HepG2 (cell line): ENCODE measurements around the gene ZNF638. TPM values are rescaled to one million over a fixed set of nuclear protein-coding genes. Genes with fewer than 3 reads are reported as not detected.

Experiments used
- ATAC-seq: fragments of 200-7000 bp; cut with Tn5 transposase; 3 replicates; pipeline ENCODE4 v1.9.1; 2020; ENCODE audit warnings: mild to moderate bottlenecking, moderate library complexity
- BruUV-seq: library from RNA; stranded (reverse); fragments of 400-500 nt; replicated peaks from 2 replicates; lab custom pipeline; 2021; lab: Mats Ljungman, UMichigan
- CTCF ChIA-PET: fragments of 300-600 bp; formaldehyde crosslinking; extraction: SDS; loops from one replicate; lab custom pipeline; 2021; ENCODE audit warnings: low total read pairs, inconsistent platforms, low intra/inter-chr PET ratio; lab: Yijun Ruan, JAX
- POLR2A ChIA-PET: fragments of 350-600 bp; sonication (Branson Sonifier 250); formaldehyde crosslinking; loops from one replicate; lab custom pipeline; 2020; ENCODE audit warnings: antibody characterized with exemption, inconsistent platforms; lab: Yijun Ruan, JAX
- DNase-seq: peaks from one replicate; pipeline ENCODE4 v3.0.0-alpha.2; 2015; ENCODE audit warnings: low spot score
- FAIRE-seq: peaks from 3 replicates; lab custom pipeline; 2011; peaks lifted over from hg19 to GRCh38; lab: Jason Lieb, UNC
- H2AFZ ChIP-seq: one replicate; pipeline ENCODE4 v1.6.1; 2011; ENCODE audit warnings: low read length, inconsistent platforms
- H3K27ac ChIP-seq: fragments of 300-600 bp; 3 replicates; pipeline ENCODE4 v1.8.0; 2011; ENCODE audit warnings: mixed run types, mild to moderate bottlenecking, mixed read lengths, low read length, inconsistent platforms; ENCODE audit not compliant: insufficient read depth; ENCODE audit errors: extremely low read length
- H3K27me3 ChIP-seq, 2 experiments: fragments of 200-600 bp in 1 of 2; 2 replicates in 1 of 2; 3 replicates in 1 of 2; pipeline versions ENCODE4 v1.6.0 to v1.8.0; 2011; ENCODE audit warnings: low read length in 2 of 2, mild to moderate bottlenecking in 2 of 2, moderate library complexity in 2 of 2, inconsistent platforms in 1 of 2; ENCODE audit not compliant: insufficient read depth in 2 of 2, control insufficient read depth in 1 of 2
- H3K36me3 ChIP-seq, 2 experiments: fragments of 200-600 bp in 1 of 2; replicated peaks in 1 of 2; 2 replicates in 1 of 2; 3 replicates in 1 of 2; pipeline versions ENCODE4 v1.5.1 to v1.8.0; 2011; ENCODE audit warnings: low read length in 2 of 2, inconsistent platforms in 1 of 2; ENCODE audit not compliant: insufficient read depth in 2 of 2, control insufficient read depth in 1 of 2
- H3K4me1 ChIP-seq: 2 replicates; pipeline ENCODE4 v1.5.1; 2012; ENCODE audit warnings: low read length, inconsistent platforms; ENCODE audit not compliant: insufficient read depth
- H3K4me2 ChIP-seq: 2 replicates; pipeline ENCODE4 v1.6.0; 2011; ENCODE audit warnings: low read depth, low read length, inconsistent platforms
- H3K4me3 ChIP-seq, 3 experiments: fragments of 200-600 bp in 1 of 3; sonication (generic), shearing (Covaris generic) in 1 of 3; replicated peaks in 1 of 3; 2 replicates each; pipeline ENCODE4 v1.5.1; 2011 to 2016; ENCODE audit warnings: low read length in 3 of 3, inconsistent platforms in 2 of 3, low read depth in 2 of 3, mild to moderate bottlenecking in 2 of 3, control low read depth in 1 of 3, mixed read lengths in 1 of 3; ENCODE audit not compliant: insufficient read depth in 1 of 3
- H3K79me2 ChIP-seq: one replicate; pipeline ENCODE4 v1.6.1; 2011; ENCODE audit warnings: low read length, inconsistent platforms; ENCODE audit not compliant: insufficient read depth
- H3K9ac ChIP-seq: 2 replicates; pipeline ENCODE4 v1.6.0; 2011; ENCODE audit warnings: mild to moderate bottlenecking, low read depth, low read length, inconsistent platforms; ENCODE audit not compliant: insufficient read depth
- H3K9me3 ChIP-seq: 2 replicates; pipeline ENCODE4 v1.5.1; 2012; ENCODE audit warnings: mild to moderate bottlenecking, low read length
- H4K20me1 ChIP-seq: 2 replicates; pipeline ENCODE4 v1.6.0; 2011; ENCODE audit warnings: inconsistent platforms, mild to moderate bottlenecking, low read length, moderate library complexity; ENCODE audit not compliant: insufficient read depth
- EED ChIP-seq: sonication (generic); formaldehyde crosslinking; IDR thresholded peaks from 2 replicates; pipeline ENCODE4 v1.5.0; 2020; ENCODE audit warnings: mild to moderate bottlenecking, missing genetic modification reagents
- GATAD2A ChIP-seq: IDR thresholded peaks from 2 replicates; pipeline ENCODE4 v1.6.1; 2016
- GZF1 ChIP-seq: sonication (generic); formaldehyde crosslinking; IDR thresholded peaks from 2 replicates; pipeline ENCODE4 v1.5.1; 2020; ENCODE audit warnings: mild to moderate bottlenecking, missing genetic modification reagents
- KAT2B ChIP-seq: fragments of 150-350 bp; IDR thresholded peaks from 2 replicates; pipeline ENCODE4 v1.6.1; 2014; ENCODE audit warnings: low read depth, low read length, borderline replicate concordance
- KAT8 ChIP-seq: IDR thresholded peaks from 2 replicates; pipeline ENCODE4 v1.6.1; 2016; ENCODE audit warnings: missing genetic modification reagents, missing compliant biosample characterization
- KLF15 ChIP-seq: sonication (generic); formaldehyde crosslinking; IDR thresholded peaks from 2 replicates; pipeline ENCODE4 v1.8.1; 2023; ENCODE audit warnings: borderline replicate concordance, mild to moderate bottlenecking, inconsistent platforms, missing genetic modification reagents, mixed read lengths
- KMT2B ChIP-seq: IDR thresholded peaks from 2 replicates; pipeline ENCODE4 v1.6.1; 2016; ENCODE audit warnings: missing genetic modification reagents, missing compliant biosample characterization
- NR2F2 ChIP-seq: IDR thresholded peaks from 2 replicates; pipeline ENCODE4 v1.6.1; 2012; ENCODE audit warnings: low read depth, inconsistent platforms, borderline replicate concordance
- NR3C1 ChIP-seq: sonication (generic); formaldehyde crosslinking; IDR thresholded peaks from 2 replicates; pipeline ENCODE4 v1.4.0; 2020; ENCODE audit warnings: missing genetic modification reagents
- PCBP2 ChIP-seq: fragments of 200-400 bp; formaldehyde crosslinking; optimal IDR thresholded peaks from 2 replicates; pipeline ENCODE3; 2018; ENCODE audit warnings: low read length, low read depth; ENCODE audit not compliant: poor library complexity, severe bottlenecking
- PLRG1 ChIP-seq: fragments of 450-650 bp; conservative IDR thresholded peaks from 2 replicates; pipeline ENCODE4 v1.6.1; 2016
- PRPF4 ChIP-seq: fragments of 200-400 bp; formaldehyde crosslinking; IDR thresholded peaks from 2 replicates; pipeline ENCODE4 v1.6.1; 2016; ENCODE audit warnings: low read length, low read depth; ENCODE audit not compliant: poor library complexity, severe bottlenecking
- RAD51 ChIP-seq: fragments of 450-650 bp; IDR thresholded peaks from 2 replicates; pipeline ENCODE4 v1.6.1; 2016; ENCODE audit warnings: borderline replicate concordance
- ZNF33B ChIP-seq: sonication (generic); formaldehyde crosslinking; IDR thresholded peaks from 2 replicates; pipeline ENCODE4 v1.5.1; 2020; ENCODE audit warnings: mild to moderate bottlenecking, missing genetic modification reagents
- ZNF350 ChIP-seq: sonication (generic); formaldehyde crosslinking; IDR thresholded peaks from 2 replicates; pipeline ENCODE4 v1.4.0; 2020; ENCODE audit warnings: mild to moderate bottlenecking, low read depth, missing genetic modification reagents, borderline replicate concordance
- ZNF740 ChIP-seq: sonication (generic); formaldehyde crosslinking; IDR thresholded peaks from 2 replicates; pipeline ENCODE4 v1.4.0; 2020; ENCODE audit warnings: missing genetic modification reagents
- ZNF75D ChIP-seq: sonication (generic); formaldehyde crosslinking; IDR thresholded peaks from 2 replicates; pipeline ENCODE4 v1.8.1; 2023; ENCODE audit warnings: missing genetic modification reagents, mild to moderate bottlenecking, borderline replicate concordance
- ZNF83 ChIP-seq: sonication (generic); formaldehyde crosslinking; IDR thresholded peaks from 2 replicates; pipeline ENCODE4 v1.4.0; 2020; ENCODE audit warnings: missing genetic modification reagents, mild to moderate bottlenecking, borderline replicate concordance
- WGBS: methylation state at CpG from one replicate; pipeline ENCODE4 v1.1.6; 2017; ENCODE audit warnings: low lambda C conversion rate; 5-methylcytosine and 5-hydroxymethylcytosine counted together
- in situ Hi-C: cut with HindIII; loops from 2 replicates; pipeline ENCODE4 v1.10.0; 2017; ENCODE audit warnings: low pct_unique_long_range_greater_than_20kb; ENCODE audit not compliant: extremely low pct_ligation_motif_present
- intact Hi-C: fragments of 100-400 bp; cut with micrococcal nuclease; formaldehyde crosslinking; loops from one replicate; pipeline ENCODE4 v1.10.0; 2022; ENCODE audit not compliant: unreplicated experiment
- polyA plus RNA-seq, 8 experiments: library from polyadenylated mRNA; depleted of rRNA in 3 of 8; stranded (reverse) in 7 of 8; unstranded in 1 of 8; fragments of >200 nt; fragmentation: Illumina TruSeq in 4 of 8; extraction: Trizol in 4 of 8; gene quantifications; 2 replicates each; pipeline versions ENCODE4 v1.2.1 to v1.2.3, GENCODE V29; 2011 to 2016; ENCODE audit warnings: low read depth in 4 of 8, missing spikeins in 1 of 8, mixed read lengths in 1 of 8; ENCODE audit not compliant: insufficient read depth in 1 of 8
- total RNA-seq, 5 experiments: library from RNA; depleted of rRNA; stranded (reverse); fragments of >200 nt; fragmentation: Illumina TruSeq; extraction: Trizol; gene quantifications; 2 replicates each; pipeline ENCODE4 v1.2.3, GENCODE V29; 2016; ENCODE audit warnings: low read depth in 1 of 5

The ZNF638 gene
- total and polyA plus RNA-seq, 2 of the 13 experiments (the other 11 are each of a cell fraction or from before 2014, with no cell fraction given): 92.7 to 144 TPM

GRCh38 chr2:71473346-71474031 is 141.9 kb downstream of the ZNF638 start (continued):
- no peak for TF ChIP-seq GZF1 (CRISPR knock-in tag)
- TF ChIP-seq GATAD2A (CRISPR knock-in tag): no peak
- TF ChIP-seq KAT2B: no peak

GRCh38 chr2:71474116-71474743 is 142.6 kb downstream of the ZNF638 start:
- no peak overlapping the region for H2AFZ ChIP-seq
- BruUV-seq: no TSS peak

DNA sequence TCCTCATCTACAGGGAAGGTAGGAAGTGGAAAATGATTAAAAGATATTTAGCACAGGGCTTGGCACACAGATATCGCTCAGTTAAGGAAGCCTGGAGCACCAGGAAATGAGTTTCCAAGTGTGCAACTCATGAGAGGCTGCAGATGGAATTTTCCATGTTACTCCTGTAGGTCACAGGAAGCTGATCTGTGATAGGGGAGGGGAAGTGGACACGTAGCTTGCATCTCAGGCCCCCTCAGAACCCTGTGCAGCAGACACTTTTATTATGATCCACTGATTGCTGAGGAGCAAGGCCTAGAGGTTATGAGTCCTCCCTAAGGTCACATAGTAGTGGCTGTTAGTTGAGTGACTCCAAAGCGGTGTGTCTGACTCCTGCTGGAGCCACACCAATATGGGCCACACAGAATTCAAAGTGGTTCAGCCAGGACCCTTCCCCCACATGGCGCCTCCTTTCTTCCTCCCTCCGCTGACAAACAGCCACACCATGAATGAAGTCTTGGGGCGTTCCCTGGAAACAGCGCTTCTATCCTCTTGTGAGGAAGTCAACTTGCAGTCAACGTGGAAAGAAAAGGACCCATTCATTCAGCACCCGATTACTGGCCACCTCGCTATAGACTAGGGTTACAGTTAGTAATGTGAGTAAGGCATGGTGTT is 143.3 kb downstream of the ZNF638 start:
- POLR2A ChIA-PET: no interaction called here
- H3K9ac ChIP-seq: no peak overlapping the region
- H3K27ac ChIP-seq: no peak overlapping the region
- H3K4me2 ChIP-seq: no peak overlapping the region
- H3K4me1 ChIP-seq: no peaks in the 10 kb centered on the region
- WGBS: 61% methylated on average over 10 of the region's 10 CpGs
- H3K9me3 ChIP-seq: no peaks in the 10 kb centered on the region
- no TSS peak for BruUV-seq
- FAIRE-seq (no peak), ATAC-seq (no peak), DNase-seq (no peak)
- H3K79me2 ChIP-seq: no peaks in the 10 kb centered on the region
- intact Hi-C loops: no loop called here
- no peaks in the 10 kb centered on the region for H4K20me1 ChIP-seq
- H3K27me3 ChIP-seq: peaks cover 1 to 28% of the 10 kb centered on the region in 2 experiments; a peak in 3 of 5 replicates
- in situ Hi-C loops: no loop called here
- no peaks in the 10 kb centered on the region for H3K36me3 ChIP-seq
- TF ChIP-seq KLF15 (CRISPR knock-in tag): no peak
- no peak for TF ChIP-seq ZNF740 (CRISPR knock-in tag)
- TF ChIP-seq ZNF33B (CRISPR knock-in tag): no peak
- TF ChIP-seq KMT2B: no peak
- no peak for TF ChIP-seq KAT8 (CRISPR knock-in tag)
- no peak for TF ChIP-seq PRPF4
- no peak for TF ChIP-seq PLRG1
- no peak for TF ChIP-seq NR2F2
- no peak for TF ChIP-seq ZNF350 (CRISPR knock-in tag)
- no peak for TF ChIP-seq NR3C1 (CRISPR knock-in tag)
- no peak for TF ChIP-seq KAT2B
- TF ChIP-seq EED (CRISPR knock-in tag): no peak
- TF ChIP-seq ZNF83 (CRISPR knock-in tag): no peak
- no peak for TF ChIP-seq ZNF75D (CRISPR knock-in tag)
- CTCF ChIA-PET: no interaction called here
- H2AFZ ChIP-seq: no peak overlapping the region
- no peak overlapping the region for H3K4me3 ChIP-seq

More at GRCh38 chr2:71474116-71474743, 142.6 kb downstream of the ZNF638 start:
- Histone ChIP-seq H3K4me2 (no peak overlapping the region), H3K9me3 (no peaks in the 10 kb centered on the region), H3K27ac (no peak overlapping the region), H3K79me2 (no peaks in the 10 kb centered on the region), H3K36me3 (no peaks in the 10 kb centered on the region), H3K27me3 (peaks cover 2 to 27% of the 10 kb centered on the region in 2 experiments; a peak in 4 of 5 replicates), H4K20me1 (no peaks in the 10 kb centered on the region), H3K4me3 (no peak overlapping the region), H3K4me1 (no peaks in the 10 kb centered on the region), H3K9ac (no peak overlapping the region)
- ChIA-PET CTCF (no interaction called here), POLR2A (no interaction called here)
- TF ChIP-seq RAD51 (peak; percentile 42; the same call in 1 of the 2 replicates), PCBP2 (no peak)
- ATAC-seq (no peak), FAIRE-seq (no peak), DNase-seq (no peak)
- WGBS: 13% methylated on average over 5 of the region's 5 CpGs
- in situ Hi-C loops: no loop called here
- intact Hi-C loops: no loop called here
